Smooth muscle cell (in vitro differentiated cells): ENCODE data around the gene GATC. TPM values are rescaled to one million over a fixed set of nuclear protein-coding genes. Genes with fewer than 3 reads are reported as not detected.
A peak's percentile ranks its signal among the peaks of the same experiment; 100 is the strongest.

ENCODE experiments used
- DNase-seq: peaks from one replicate; lab custom pipeline; 2025; ENCODE audit not compliant: unreplicated experiment; lab: John Stamatoyannopoulos, UW
- H2AFZ ChIP-seq: fragments of 200-600 bp; sonication (generic); 2 replicates; pipeline ENCODE4 v1.6.0; 2016; ENCODE audit warnings: antibody characterized with exemption, low read depth, mild to moderate bottlenecking
- H3F3A ChIP-seq: fragments of 200-600 bp; sonication (generic); 2 replicates; pipeline ENCODE4 v1.6.0; 2017; ENCODE audit warnings: antibody characterized with exemption, low read depth
- H3K27ac ChIP-seq: fragments of 200-600 bp; sonication (generic); 2 replicates; pipeline ENCODE4 v1.5.1; 2016; ENCODE audit warnings: low read depth, mild to moderate bottlenecking
- H3K27me3 ChIP-seq: fragments of 200-600 bp; sonication (generic); 2 replicates; pipeline ENCODE4 v1.6.1; 2016; ENCODE audit warnings: low read depth, mild to moderate bottlenecking
- H3K36me3 ChIP-seq: fragments of 200-600 bp; sonication (generic); 2 replicates; pipeline ENCODE4 v1.5.1; 2016; ENCODE audit warnings: low read depth
- H3K4me1 ChIP-seq: fragments of 200-600 bp; sonication (generic); 2 replicates; pipeline ENCODE4 v1.5.1; 2016; ENCODE audit warnings: low read depth
- H3K4me2 ChIP-seq: fragments of 200-600 bp; sonication (generic); 2 replicates; pipeline ENCODE4 v1.6.0; 2016; ENCODE audit warnings: mild to moderate bottlenecking
- H3K4me3 ChIP-seq: fragments of 200-600 bp; sonication (generic); 2 replicates; pipeline ENCODE4 v1.5.1; 2016; ENCODE audit warnings: mild to moderate bottlenecking
- H3K79me2 ChIP-seq: fragments of 200-600 bp; sonication (generic); 2 replicates; pipeline ENCODE4 v1.6.0; 2016; ENCODE audit warnings: low read depth, mild to moderate bottlenecking
- H3K9ac ChIP-seq: fragments of 200-600 bp; sonication (generic); 2 replicates; pipeline ENCODE4 v1.6.0; 2016; ENCODE audit warnings: low read depth
- H3K9me3 ChIP-seq: fragments of 200-600 bp; sonication (generic); replicated peaks from 2 replicates; pipeline ENCODE4 v1.5.1; 2016; ENCODE audit warnings: low read depth
- H4K20me1 ChIP-seq: fragments of 200-600 bp; sonication (generic); 2 replicates; pipeline ENCODE4 v1.6.0; 2016; ENCODE audit warnings: low read depth
- WGBS: methylation state at CpG from one replicate; pipeline ENCODE4 v1.1.7; 2016; ENCODE audit warnings: low lambda C conversion rate; 5-methylcytosine and 5-hydroxymethylcytosine counted together
- polyA plus RNA-seq: library from polyadenylated mRNA; unstranded; fragments of >200 nt; fragmentation: Nextera tagmentation; extraction: Ambion mirVana; gene quantifications from 2 replicates; pipeline ENCODE4 v1.2.1, GENCODE V29; 2016
- total RNA-seq: library from RNA; depleted of rRNA; stranded (reverse); fragments of >200 nt; gene quantifications from 2 replicates; pipeline ENCODE4 v1.2.3, GENCODE V29; 2014
- TF ChIP-seq, protein P1 (sequence below): fragments of 200-600 bp; sonication (generic); IDR thresholded peaks from 2 replicates; pipeline ENCODE4 v1.5.1; 2017; ENCODE audit warnings: borderline replicate concordance, mild to moderate bottlenecking, antibody characterized with exemption; ENCODE audit not compliant: insufficient read depth, poor library complexity, severe bottlenecking

Gene GATC
- total and polyA plus RNA-seq, 2 experiments from 2014 or later: 10.3 to 22.2 TPM

DNA sequence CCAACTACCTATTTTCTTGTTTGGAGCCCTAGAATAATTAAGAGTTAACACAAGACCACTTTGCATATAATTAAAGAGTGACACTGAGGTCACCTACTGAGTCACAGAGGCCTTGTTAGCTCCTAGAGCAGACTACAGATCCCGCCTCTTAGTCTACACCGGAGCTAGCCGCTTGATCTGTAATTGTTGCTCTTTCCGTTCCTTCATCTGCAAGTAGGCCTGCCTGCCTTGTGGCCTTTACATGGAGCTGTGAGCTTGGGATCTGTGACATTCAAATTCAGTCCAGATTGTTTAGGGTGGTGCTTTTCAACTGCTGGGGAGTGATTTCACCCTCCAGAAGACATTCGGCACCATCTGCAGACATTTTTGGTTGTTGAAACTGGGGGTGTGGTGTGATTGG, 44.1 kb downstream of the GATC start:
- whole genome bisulfite sequencing: 89% methylated on average over 5 of the region's 5 CpGs
- Histone ChIP-seq H3K79me2 (peaks cover 14% of the 10 kb centered on the region), H3K4me2 (no peak overlapping the region), H3K36me3 (no peaks in the 10 kb centered on the region), H3K9ac (no peak overlapping the region), H2AFZ (no peak overlapping the region), H3K27ac (no peak overlapping the region), H3K4me3 (no peak overlapping the region), H3F3A (no peaks in the 10 kb centered on the region), H3K4me1 (peaks cover 8% of the 10 kb centered on the region), H4K20me1 (no peaks in the 10 kb centered on the region), H3K27me3 (no peaks in the 10 kb centered on the region), H3K9me3 (no peaks in the 10 kb centered on the region)
- no peak for DNase-seq
- TF ChIP-seq, protein P1, sequence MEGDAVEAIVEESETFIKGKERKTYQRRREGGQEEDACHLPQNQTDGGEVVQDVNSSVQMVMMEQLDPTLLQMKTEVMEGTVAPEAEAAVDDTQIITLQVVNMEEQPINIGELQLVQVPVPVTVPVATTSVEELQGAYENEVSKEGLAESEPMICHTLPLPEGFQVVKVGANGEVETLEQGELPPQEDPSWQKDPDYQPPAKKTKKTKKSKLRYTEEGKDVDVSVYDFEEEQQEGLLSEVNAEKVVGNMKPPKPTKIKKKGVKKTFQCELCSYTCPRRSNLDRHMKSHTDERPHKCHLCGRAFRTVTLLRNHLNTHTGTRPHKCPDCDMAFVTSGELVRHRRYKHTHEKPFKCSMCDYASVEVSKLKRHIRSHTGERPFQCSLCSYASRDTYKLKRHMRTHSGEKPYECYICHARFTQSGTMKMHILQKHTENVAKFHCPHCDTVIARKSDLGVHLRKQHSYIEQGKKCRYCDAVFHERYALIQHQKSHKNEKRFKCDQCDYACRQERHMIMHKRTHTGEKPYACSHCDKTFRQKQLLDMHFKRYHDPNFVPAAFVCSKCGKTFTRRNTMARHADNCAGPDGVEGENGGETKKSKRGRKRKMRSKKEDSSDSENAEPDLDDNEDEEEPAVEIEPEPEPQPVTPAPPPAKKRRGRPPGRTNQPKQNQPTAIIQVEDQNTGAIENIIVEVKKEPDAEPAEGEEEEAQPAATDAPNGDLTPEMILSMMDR: no peak

DNA sequence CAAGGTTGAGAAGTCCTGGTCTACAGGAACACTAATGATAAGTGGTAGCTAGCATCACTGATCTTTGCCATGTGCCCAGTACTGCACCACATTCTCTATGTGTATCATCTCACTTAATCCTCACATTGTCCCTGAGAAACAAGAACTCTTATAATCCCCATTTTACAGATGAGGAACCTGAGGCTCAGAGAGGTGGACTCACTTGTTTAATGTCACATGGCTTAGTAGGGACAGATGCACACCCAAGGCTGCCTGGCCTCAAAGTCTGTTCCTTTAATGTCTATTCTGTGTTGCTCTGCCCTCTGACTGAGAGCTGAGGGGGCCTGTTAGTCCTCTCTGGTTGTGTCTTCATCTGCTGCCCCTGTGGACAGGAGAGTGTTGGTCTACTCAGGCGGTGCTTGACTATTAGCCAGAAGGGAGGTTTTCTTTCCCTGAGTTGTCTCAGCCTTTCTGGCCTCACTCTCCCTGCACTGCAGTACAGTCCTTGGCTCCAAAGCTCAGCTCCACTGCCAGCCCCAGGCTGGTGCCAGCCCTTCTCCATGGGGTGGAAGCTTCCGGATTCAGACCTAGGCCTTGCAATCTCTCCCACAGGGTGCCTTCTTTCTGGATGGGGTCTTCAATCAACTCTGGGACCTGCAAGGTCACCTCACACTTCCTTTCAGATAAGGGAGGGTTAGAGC, 44.7 kb downstream of the GATC start:
- H3K27ac ChIP-seq: no peak overlapping the region
- no peak overlapping the region for H3K4me3 ChIP-seq
- no peaks in the 10 kb centered on the region for H3F3A ChIP-seq
- H3K4me2 ChIP-seq: no peak overlapping the region
- no peak overlapping the region for H3K9ac ChIP-seq
- H3K9me3 ChIP-seq: no peaks in the 10 kb centered on the region
- TF ChIP-seq, protein P1: no peak
- no peaks in the 10 kb centered on the region for H4K20me1 ChIP-seq
- no peak for DNase-seq
- H3K27me3 ChIP-seq: no peaks in the 10 kb centered on the region
- peaks cover 10% of the 10 kb centered on the region for H3K4me1 ChIP-seq
- no peak overlapping the region for H2AFZ ChIP-seq
- H3K36me3 ChIP-seq: no peaks in the 10 kb centered on the region
- peaks cover 12% of the 10 kb centered on the region for H3K79me2 ChIP-seq
- 98% methylated on average over 2 of the region's 2 CpGs for WGBS

DNA sequence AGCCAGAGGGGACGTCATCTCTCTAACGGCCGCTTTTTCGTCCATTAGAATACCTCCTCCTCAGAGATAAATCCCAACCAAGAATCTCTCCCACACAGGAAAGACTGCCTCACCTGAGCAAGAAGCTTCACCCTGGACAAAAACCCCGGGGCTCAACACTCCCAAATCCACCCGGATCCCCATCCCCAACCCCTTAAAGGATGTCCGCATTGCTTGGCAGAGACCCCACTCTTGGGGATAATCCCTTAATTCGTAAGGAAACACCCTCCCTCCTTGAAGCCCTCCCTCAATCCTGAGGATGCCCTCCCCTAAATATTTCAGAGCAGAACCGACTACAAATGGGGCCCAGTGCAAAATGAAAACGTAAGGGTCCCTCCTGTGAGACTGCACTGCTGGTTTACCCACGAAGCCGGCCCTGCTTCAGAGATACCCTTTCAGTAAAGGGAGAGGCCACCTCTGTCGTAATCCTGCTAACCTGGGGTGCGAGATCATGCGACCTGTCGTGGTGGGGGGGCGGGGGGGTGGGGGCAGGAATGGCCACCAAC, 49.0 kb downstream of the GATC start:
- peaks cover 35% of the 10 kb centered on the region for H3K79me2 ChIP-seq
- peak overlapping the region; percentile 42 for H3K27ac ChIP-seq
- H3K9ac ChIP-seq: peak overlapping the region; percentile 65
- H3K9me3 ChIP-seq: no peaks in the 10 kb centered on the region
- no peaks in the 10 kb centered on the region for H3K36me3 ChIP-seq
- H4K20me1 ChIP-seq: peaks cover 18% of the 10 kb centered on the region
- TF ChIP-seq, protein P1: no peak
- H3F3A ChIP-seq: peaks cover 12% of the 10 kb centered on the region
- H2AFZ ChIP-seq: peak overlapping the region; percentile 69
- H3K4me1 ChIP-seq: peaks cover 24% of the 10 kb centered on the region
- peak overlapping the region; percentile 86 for H3K4me3 ChIP-seq
- no peak for DNase-seq
- 5% methylated on average over 17 of the region's 17 CpGs for WGBS
- H3K4me2 ChIP-seq: peak overlapping the region; percentile 94
- H3K27me3 ChIP-seq: no peaks in the 10 kb centered on the region
